Epithelial cell of umbilical artery (primary cell): ENCODE results near the gene SMG1. TPM values are rescaled to one million over a fixed set of nuclear protein-coding genes. Genes with fewer than 3 reads are reported as not detected.

ENCODE experiments used
- total RNA-seq: library from RNA; depleted of rRNA; stranded (reverse); fragments of >200 nt; gene quantifications from 2 replicates; pipeline ENCODE4 v1.2.3, GENCODE V29; 2014

SMG1 gene
- 53.3 and 58.7 TPM in 2 replicates for total RNA-seq

DNA sequence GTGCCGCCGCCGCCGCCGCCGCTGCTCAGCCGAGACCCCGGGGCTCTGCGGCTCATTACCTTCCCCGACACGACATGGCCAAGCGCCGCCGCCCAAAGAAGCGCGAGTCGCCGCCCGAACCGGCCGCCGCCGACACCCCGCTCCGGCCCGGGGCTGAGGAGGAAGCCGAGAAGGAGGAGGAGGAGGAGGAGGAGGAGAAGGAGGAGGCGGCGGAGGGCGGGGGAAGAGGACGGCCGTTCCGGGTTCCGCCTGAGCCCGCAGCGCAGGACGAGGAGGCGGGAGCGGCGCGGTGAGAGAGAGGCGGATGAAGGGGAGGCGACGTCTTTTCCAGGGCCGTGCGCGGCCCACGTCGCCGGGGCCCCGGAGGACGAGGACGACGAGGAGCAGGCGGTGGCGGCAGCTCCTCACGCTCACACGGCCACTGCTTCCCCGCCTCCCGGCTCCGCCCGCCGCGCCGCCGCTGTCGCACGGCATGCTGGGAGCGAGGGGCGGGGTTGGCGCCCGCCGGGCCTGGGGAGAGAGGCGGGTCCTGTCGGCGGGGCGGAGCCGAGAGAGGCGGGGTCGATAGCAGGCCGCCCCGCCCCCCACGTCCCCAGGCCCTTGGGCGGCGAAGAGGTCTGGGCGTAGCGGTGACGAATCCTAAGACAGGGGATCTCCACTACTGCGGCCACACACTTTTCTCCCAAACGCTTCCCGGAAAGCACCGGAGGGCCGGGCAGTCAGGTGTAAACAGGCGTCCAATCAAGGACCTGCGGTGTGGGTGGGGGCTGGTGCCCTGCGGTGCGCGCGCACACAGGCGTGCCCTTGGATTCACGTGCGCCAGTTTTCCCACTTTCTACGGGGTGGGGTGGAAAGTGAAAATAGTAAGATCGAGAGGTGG lies at the start of gene SMG1:
TSS of gene SMG1 (minus strand) at position 423 of the 880 bp plus-strand sequence. CDS start at position 56, 367 bp downstream.

GRCh38 chr16:18801145-18801972 lies 124.8 kb downstream of the SMG1 start, which contains the start of gene ARL6IP1:
TSS of gene ARL6IP1 (minus strand) at chr16:18801549. CDS start at chr16:18801466, 83 bp downstream.

GRCh38 chr16:18789850-18790706 lies 136.1 kb downstream of the SMG1 start, which contains the start of gene RPS15A:
TSS of gene RPS15A (minus strand) at chr16:18790334. CDS start at chr16:18789113, 1,221 bp downstream.

Other genes with a start within 250 kb of the SMG1 start
- 2,235 and 2,392 TPM in 2 replicates for gene RPS15A, start 136.1 kb downstream of the SMG1 start, total RNA-seq
- 445 and 755 TPM in 2 replicates for gene ARL6IP1, start 124.9 kb downstream of the SMG1 start, total RNA-seq
- gene TMC7, start 57.5 kb upstream of the SMG1 start, total RNA-seq = 2.6 and 3.5 TPM in 2 replicates
- 18.2 and 19.5 TPM in 2 replicates for gene COQ7, start 141.2 kb upstream of the SMG1 start, total RNA-seq
- gene ITPRIPL2, start 187.6 kb upstream of the SMG1 start, total RNA-seq = 33.9 and 43.2 TPM in 2 replicates
- gene SYT17, start 241.8 kb upstream of the SMG1 start, total RNA-seq = 0.91 and 4.2 TPM in 2 replicates